Trophoblast cell (in vitro differentiated cells and primary cell): ENCODE data around the gene BCL2L1.

Source experiments
- DNase-seq, 2 donors: peaks; one replicate each; pipeline ENCODE4 v3.0.0-alpha.2; 2016
- H2AFZ ChIP-seq: 2 replicates; pipeline ENCODE4 v1.6.1; 2013; ENCODE audit warnings: low read length, moderate library complexity, mild to moderate bottlenecking; ENCODE audit not compliant: insufficient read depth, poor library complexity
- H2AK5ac ChIP-seq: 2 replicates; pipeline ENCODE4 v1.6.1; 2013; ENCODE audit warnings: mild to moderate bottlenecking, low read length
- H2BK120ac ChIP-seq: 2 replicates; pipeline ENCODE4 v1.6.1; 2013; ENCODE audit warnings: low read length, mild to moderate bottlenecking, moderate library complexity; ENCODE audit not compliant: insufficient read depth, poor library complexity
- H2BK12ac ChIP-seq: 2 replicates; pipeline ENCODE4 v1.6.1; 2013; ENCODE audit warnings: mild to moderate bottlenecking, low read length, moderate library complexity
- H2BK5ac ChIP-seq: 2 replicates; pipeline ENCODE4 v1.6.1; 2013; ENCODE audit warnings: low read length, low read depth, moderate library complexity, mild to moderate bottlenecking; ENCODE audit not compliant: poor library complexity
- H3K14ac ChIP-seq: 2 replicates; pipeline ENCODE4 v1.6.1; 2013; ENCODE audit warnings: mild to moderate bottlenecking, low read length
- H3K18ac ChIP-seq: 2 replicates; pipeline ENCODE4 v1.6.1; 2013; ENCODE audit warnings: mild to moderate bottlenecking, low read length
- H3K23ac ChIP-seq: 2 replicates; pipeline ENCODE4 v1.6.1; 2013; ENCODE audit warnings: low read length
- H3K27ac ChIP-seq: 2 replicates; pipeline ENCODE4 v1.5.1; 2013; ENCODE audit warnings: low read depth, mild to moderate bottlenecking, inconsistent platforms, low read length, moderate library complexity
- H3K27me3 ChIP-seq: 2 replicates; pipeline ENCODE4 v1.6.1; 2013; ENCODE audit warnings: inconsistent platforms, mild to moderate bottlenecking, low read length, moderate library complexity; ENCODE audit not compliant: insufficient read depth
- H3K36me3 ChIP-seq, 2 experiments: 1 replicate in 1 of 2; 2 replicates in 1 of 2; pipeline ENCODE4 v1.6.1; 2013; ENCODE audit warnings: low read length in 2 of 2, mild to moderate bottlenecking in 2 of 2, moderate library complexity in 1 of 2; ENCODE audit not compliant: insufficient read depth in 2 of 2, control insufficient read depth in 1 of 2
- H3K4ac ChIP-seq: 2 replicates; pipeline ENCODE4 v1.6.1; 2013; ENCODE audit warnings: low read depth, mild to moderate bottlenecking, low read length, moderate library complexity
- H3K4me1 ChIP-seq, 2 experiments: 1 replicate in 1 of 2; 2 replicates in 1 of 2; pipeline ENCODE4 v1.6.1; 2013; ENCODE audit warnings: low read length in 2 of 2, mild to moderate bottlenecking in 2 of 2, moderate library complexity in 1 of 2; ENCODE audit not compliant: insufficient read depth in 2 of 2, control insufficient read depth in 1 of 2
- H3K4me2 ChIP-seq: 2 replicates; pipeline ENCODE4 v1.6.1; 2013; ENCODE audit warnings: inconsistent platforms, mild to moderate bottlenecking, low read length, moderate library complexity
- H3K4me3 ChIP-seq: 2 replicates; pipeline ENCODE4 v1.5.1; 2013; ENCODE audit warnings: mild to moderate bottlenecking, low read depth, low read length, inconsistent platforms
- H3K79me1 ChIP-seq: one replicate; pipeline ENCODE4 v1.6.1; 2013; ENCODE audit warnings: low read length
- H3K79me2 ChIP-seq: 2 replicates; pipeline ENCODE4 v1.6.1; 2013; ENCODE audit warnings: low read length, mild to moderate bottlenecking; ENCODE audit not compliant: control insufficient read depth, insufficient read depth, poor library complexity
- H3K9ac ChIP-seq: 2 replicates; pipeline ENCODE4 v1.6.1; 2013; ENCODE audit warnings: mild to moderate bottlenecking, low read length
- H3K9me3 ChIP-seq: 2 replicates; pipeline ENCODE4 v1.6.1; 2013; ENCODE audit warnings: low read depth, mild to moderate bottlenecking, control low read depth, inconsistent platforms, low read length; ENCODE audit not compliant: insufficient read depth
- H4K12ac ChIP-seq: 2 replicates; pipeline ENCODE4 v1.6.1; 2013; ENCODE audit warnings: low read depth, mild to moderate bottlenecking, low read length, moderate library complexity
- H4K8ac ChIP-seq: 2 replicates; pipeline ENCODE4 v1.6.1; 2013; ENCODE audit warnings: low read depth, mild to moderate bottlenecking, low read length, moderate library complexity
- H4K91ac ChIP-seq: one replicate; pipeline ENCODE4 v1.6.1; 2013; ENCODE audit warnings: low read depth, mild to moderate bottlenecking, low read length, moderate library complexity
- WGBS: extraction: QIAGEN DNeasy Blood & Tissue Kit; methylation state at CpG from one replicate; pipeline ENCODE4 v1.1.7; 2013; ENCODE audit warnings: missing lambda C conversion rate; ENCODE audit not compliant: insufficient read length, insufficient coverage; ENCODE audit errors: extremely low coverage; 5-methylcytosine and 5-hydroxymethylcytosine counted together

BCL2L1 gene

DNA sequence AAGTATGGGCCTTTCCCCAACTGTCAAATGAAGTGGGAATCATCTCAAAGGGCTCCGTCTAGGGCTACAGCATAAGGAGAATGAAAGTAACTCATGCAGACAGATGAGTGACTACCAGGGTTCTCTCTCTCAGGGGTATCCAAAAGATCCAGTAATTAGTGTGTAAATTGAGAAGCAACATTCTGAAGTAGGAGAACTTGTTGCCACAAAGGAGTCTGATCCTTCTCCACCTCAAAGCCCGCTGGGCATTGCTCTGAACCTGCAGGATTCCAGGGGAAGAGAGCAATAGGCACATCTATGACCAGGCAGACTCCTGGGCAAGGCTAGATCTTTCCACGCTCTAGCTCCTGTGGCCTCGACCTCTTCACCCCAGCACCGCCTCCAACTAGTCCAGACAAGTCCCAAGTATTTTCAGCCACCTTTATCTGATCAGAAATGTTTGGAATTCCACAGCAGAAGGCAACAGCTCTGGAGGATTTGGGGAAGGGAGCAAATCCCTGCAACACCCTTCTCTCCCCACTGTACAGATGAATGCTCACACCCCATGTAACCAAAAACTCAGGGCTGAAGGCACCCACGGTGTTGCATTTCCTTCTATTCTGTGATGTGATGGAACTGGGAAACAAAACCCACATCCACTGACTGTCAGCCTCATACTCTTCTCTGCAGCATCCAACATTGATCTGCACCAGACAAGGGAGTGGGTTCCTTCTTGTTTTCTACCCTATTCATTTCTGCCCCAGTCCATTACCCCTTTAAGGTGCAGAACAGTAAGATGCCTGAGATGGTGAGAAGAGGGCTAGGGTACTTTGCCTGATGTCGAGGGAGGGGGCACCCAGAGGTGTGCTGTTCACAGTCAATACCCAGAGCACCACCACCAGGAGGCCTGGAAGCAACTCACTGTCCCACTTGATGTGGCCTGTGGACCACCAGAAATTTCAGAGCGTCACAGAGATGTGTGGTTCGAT lies 44.0 kb downstream of the BCL2L1 start:
- peak overlapping the region; percentile 32 for H4K8ac ChIP-seq
- peak overlapping the region; percentile 16 for H2BK12ac ChIP-seq
- H3K4me3 ChIP-seq = no peak overlapping the region
- peak overlapping the region; percentile 42 for H3K14ac ChIP-seq
- peak overlapping the region; percentile 61 for H2BK120ac ChIP-seq
- no CpG with 5 or more reads among the region's 9 CpGs for WGBS
- peak overlapping the region; percentile 71 for H2BK5ac ChIP-seq
- H3K9me3 ChIP-seq = no peaks in the 10 kb centered on the region
- no peak overlapping the region for H3K23ac ChIP-seq
- no peak overlapping the region for H4K12ac ChIP-seq
- peak overlapping the region; percentile 21 for H3K4me2 ChIP-seq
- H3K79me2 ChIP-seq = peaks cover 7% of the 10 kb centered on the region
- H3K27me3 ChIP-seq = no peaks in the 10 kb centered on the region
- H3K27ac ChIP-seq = peak overlapping the region; percentile 79
- peaks cover 44 to 49% of the 10 kb centered on the region in 2 experiments for H3K4me1 ChIP-seq
- H4K91ac ChIP-seq = peak overlapping the region; percentile 87
- no peak overlapping the region for H3K9ac ChIP-seq
- peak overlapping the region; percentile 16 for H2AK5ac ChIP-seq
- peaks cover 4 to 11% of the 10 kb centered on the region in 2 experiments for H3K36me3 ChIP-seq
- peak overlapping the region; percentile 27 for H3K18ac ChIP-seq
- peaks cover 30% of the 10 kb centered on the region for H3K79me1 ChIP-seq
- peak; percentile 24 to 55 for DNase-seq
- peak overlapping the region; percentile 38 for H3K4ac ChIP-seq
- no peak overlapping the region for H2AFZ ChIP-seq

DNA sequence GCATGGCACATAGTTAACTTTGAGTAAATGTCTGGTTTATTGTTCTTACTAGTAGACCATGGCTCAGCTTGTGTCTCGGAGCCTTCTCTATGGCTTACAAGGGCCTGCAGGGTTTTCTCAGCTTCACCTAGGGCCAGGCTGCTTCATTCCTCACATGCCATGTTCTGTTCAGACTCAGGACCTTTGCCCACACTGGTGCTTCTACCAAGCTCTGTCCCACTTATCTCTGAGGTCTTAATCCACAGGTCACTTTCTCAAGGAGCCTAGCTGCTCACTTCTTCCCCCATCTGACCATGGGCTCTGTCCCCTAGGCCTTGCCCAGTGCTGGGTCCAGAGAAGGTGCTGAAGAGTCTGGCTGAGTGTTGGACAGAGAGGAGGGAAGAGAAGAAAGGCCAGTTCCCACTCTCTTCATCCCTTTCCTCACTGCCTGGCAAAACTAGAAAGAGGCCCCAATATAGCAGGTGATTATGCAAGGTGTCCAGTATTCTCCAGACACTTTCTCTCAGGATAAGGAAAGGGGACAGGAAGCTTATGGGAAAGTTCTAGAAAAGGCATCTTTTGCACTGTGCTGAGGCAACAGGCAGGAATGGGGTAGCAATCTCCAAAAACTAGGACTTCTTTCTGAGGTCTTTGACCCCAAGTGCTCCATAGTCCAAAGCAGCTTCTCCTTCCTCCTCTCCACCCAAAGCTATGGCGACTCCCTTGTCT lies 45.0 kb downstream of the BCL2L1 start:
- Histone ChIP-seq H3K23ac (no peak overlapping the region), H2AK5ac (peak overlapping the region; percentile 59), H3K4ac (peak overlapping the region; percentile 13), H3K36me3 (peaks cover 4 to 11% of the 10 kb centered on the region in 2 experiments), H3K9me3 (no peaks in the 10 kb centered on the region), H3K79me1 (peaks cover 30% of the 10 kb centered on the region), H3K4me3 (no peak overlapping the region), H3K27me3 (no peaks in the 10 kb centered on the region), H3K27ac (peak overlapping the region; percentile 79), H4K91ac (peak overlapping the region; percentile 78), H3K79me2 (peaks cover 7% of the 10 kb centered on the region), H4K12ac (peak overlapping the region; percentile 1), H3K4me2 (no peak overlapping the region), H3K14ac (peak overlapping the region; percentile 63), H4K8ac (peak overlapping the region; percentile 11), H2AFZ (no peak overlapping the region), H2BK5ac (peak overlapping the region; percentile 47), H2BK12ac (peak overlapping the region; percentile 16), H3K9ac (no peak overlapping the region), H2BK120ac (peak overlapping the region; percentile 61), H3K4me1 (peaks cover 44 to 49% of the 10 kb centered on the region in 2 experiments), H3K18ac (peak overlapping the region; percentile 67)
- DNase-seq = peak; percentile 16 to 18
- no CpG with 5 or more reads among the region's 2 CpGs for WGBS

DNA sequence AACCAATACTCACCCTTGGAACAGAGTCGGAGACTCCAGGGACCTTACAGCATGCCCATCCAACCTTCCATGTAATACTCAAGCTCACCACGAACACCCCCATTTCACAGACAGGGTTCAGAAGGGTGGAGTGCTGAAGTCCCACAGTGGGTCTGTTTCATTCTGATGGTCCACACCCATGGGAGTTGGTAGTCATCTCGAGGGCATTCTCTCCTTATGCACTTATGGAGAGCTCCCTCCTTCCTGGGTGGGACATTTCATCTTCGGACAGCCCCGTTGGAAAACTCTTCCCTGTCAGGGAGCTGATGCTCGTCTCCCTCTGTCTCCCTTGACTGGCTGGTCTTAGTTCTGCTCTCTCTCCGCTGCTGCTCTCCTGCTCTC lies 46.1 kb downstream of the BCL2L1 start:
- no peak overlapping the region for H2AK5ac ChIP-seq

DNA sequence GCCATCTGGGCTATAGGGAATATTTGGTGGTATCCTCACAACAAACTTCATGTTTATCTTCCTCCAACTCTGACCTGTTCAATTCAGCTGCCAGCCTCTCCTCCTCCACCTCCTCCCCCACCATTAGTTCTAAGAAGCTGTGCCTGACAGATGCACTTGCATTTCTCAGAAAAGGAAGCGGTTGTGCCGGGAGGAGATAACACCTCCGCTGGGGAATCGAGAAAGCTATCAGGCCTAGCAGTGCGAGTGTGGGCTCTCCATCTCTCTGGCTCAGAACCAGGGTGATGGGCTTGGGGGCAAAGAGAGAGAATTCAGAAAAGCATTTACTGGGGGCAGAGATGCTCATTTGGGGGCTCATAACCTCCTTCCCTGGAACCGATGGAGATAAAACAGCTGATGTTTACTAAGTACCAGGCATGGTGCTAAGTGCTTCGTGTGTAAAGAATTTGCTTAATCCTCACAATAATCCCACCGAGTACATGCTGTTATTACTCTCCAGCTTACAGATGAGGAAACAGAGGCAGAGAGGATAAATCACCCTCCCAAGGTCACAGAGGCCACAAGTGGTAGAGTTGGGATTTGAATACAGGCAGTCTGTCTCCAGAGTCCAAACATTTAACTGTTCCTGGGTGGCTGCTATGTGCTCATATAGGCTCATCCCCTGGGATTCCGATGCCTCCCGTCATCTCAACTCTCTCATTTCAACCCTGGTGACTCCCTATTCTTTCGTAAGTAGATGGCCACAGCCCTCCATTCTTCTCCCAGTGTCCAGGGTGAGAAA lies 46.6 kb downstream of the BCL2L1 start:
- peak overlapping the region; percentile 37 for H3K14ac ChIP-seq
- no peak overlapping the region for H3K4me2 ChIP-seq
- peaks cover 28% of the 10 kb centered on the region for H3K79me1 ChIP-seq
- no peak overlapping the region for H2BK120ac ChIP-seq
- peak overlapping the region; percentile 74 for H2AK5ac ChIP-seq
- no peak overlapping the region for H3K4me3 ChIP-seq
- peaks cover 7% of the 10 kb centered on the region for H3K79me2 ChIP-seq
- H4K12ac ChIP-seq = no peak overlapping the region
- no peak overlapping the region for H3K23ac ChIP-seq
- H3K27me3 ChIP-seq = no peaks in the 10 kb centered on the region
- no CpG with 5 or more reads among the region's 11 CpGs for WGBS
- H2BK5ac ChIP-seq = peak overlapping the region; percentile 5
- peak overlapping the region; percentile 85 for H2BK12ac ChIP-seq
- peak overlapping the region; percentile 44 for H4K91ac ChIP-seq
- peak overlapping the region; percentile 47 for H3K18ac ChIP-seq
- peaks cover 2 to 11% of the 10 kb centered on the region in 2 experiments for H3K36me3 ChIP-seq
- no peaks in the 10 kb centered on the region for H3K9me3 ChIP-seq
- H3K4me1 ChIP-seq = peaks cover 42 to 45% of the 10 kb centered on the region in 2 experiments
- no peak overlapping the region for H2AFZ ChIP-seq
- H3K4ac ChIP-seq = peak overlapping the region; percentile 9
- H3K9ac ChIP-seq = peak overlapping the region; percentile 11
- no peak overlapping the region for H3K27ac ChIP-seq
- peak overlapping the region; percentile 71 for H4K8ac ChIP-seq
- DNase-seq = no peak

More for the DNA sequence above, 46.1 kb downstream of the BCL2L1 start:
- H3K14ac ChIP-seq = no peak overlapping the region
- H2BK120ac ChIP-seq = no peak overlapping the region
- no peak overlapping the region for H3K4me2 ChIP-seq
- no peak overlapping the region for H2AFZ ChIP-seq
- H3K27ac ChIP-seq = no peak overlapping the region
- no peak for DNase-seq
- no peak overlapping the region for H3K23ac ChIP-seq
- H3K79me2 ChIP-seq = peaks cover 7% of the 10 kb centered on the region
- H3K4ac ChIP-seq = no peak overlapping the region
- H4K12ac ChIP-seq = no peak overlapping the region
- no peak overlapping the region for H4K8ac ChIP-seq
- H2BK5ac ChIP-seq = peak overlapping the region; percentile 5
- WGBS = no CpG with 5 or more reads among the region's 7 CpGs
- H3K27me3 ChIP-seq = no peaks in the 10 kb centered on the region
- peak overlapping the region; percentile 19 for H2BK12ac ChIP-seq
- no peak overlapping the region for H3K4me3 ChIP-seq
- peaks cover 30% of the 10 kb centered on the region for H3K79me1 ChIP-seq
- peaks cover 44 to 49% of the 10 kb centered on the region in 2 experiments for H3K4me1 ChIP-seq
- H4K91ac ChIP-seq = no peak overlapping the region
- peaks cover 4 to 11% of the 10 kb centered on the region in 2 experiments for H3K36me3 ChIP-seq
- H3K18ac ChIP-seq = peak overlapping the region; percentile 47
- H3K9me3 ChIP-seq = no peaks in the 10 kb centered on the region
- H3K9ac ChIP-seq = no peak overlapping the region
